Stimulated activated CD4-positive, alpha-beta T cell treated with anti-CD3 and anti-CD28 coated beads, Interleukin-2, amount 100 ng/mL, for 4 hours (primary cell): ENCODE measurements around the gene ADGRA3.

Experiments
- DNase-seq: peaks from one replicate; pipeline ENCODE4 v3.0.0-alpha.2; 2020; ENCODE audit warnings: low read depth

ADGRA3 gene

GRCh38 chr4:22363787-22364186 lies 152.1 kb downstream of the ADGRA3 start:
- DNase-seq = no peak

- DNase-seq = no peak
Measured at GRCh38 chr4:22363036-22363435, 152.8 kb downstream of the ADGRA3 start.

GRCh38 chr4:22356987-22357596 lies 158.8 kb downstream of the ADGRA3 start:
- DNase-seq = no peak

- no peak for DNase-seq
Measured at GRCh38 chr4:22348410-22348809, 167.5 kb downstream of the ADGRA3 start.

GRCh38 chr4:22345678-22346077 lies 170.2 kb downstream of the ADGRA3 start:
- DNase-seq = no peak

- DNase-seq = no peak
Measured at GRCh38 chr4:22345055-22345454, 170.8 kb downstream of the ADGRA3 start.

GRCh38 chr4:22343606-22344005 lies 172.3 kb downstream of the ADGRA3 start:
- no peak for DNase-seq

GRCh38 chr4:22339491-22339890 lies 176.4 kb downstream of the ADGRA3 start:
- DNase-seq = no peak

- DNase-seq = no peak
Measured at GRCh38 chr4:22338796-22339195, 177.1 kb downstream of the ADGRA3 start.
